GM19240 (cell line): ENCODE measurements around the gene TREML2.
"Not testable (repeated sequence)": the region's sequence is repeated elsewhere in the genome, so short reads cannot be mapped to it uniquely, and the experiment has no call there.

Experiments used
- DNase-seq: peaks from one replicate; pipeline ENCODE4 v3.0.0; 2011; ENCODE audit warnings: low spot score; ENCODE audit not compliant: insufficient read length

TREML2 gene

DNA sequence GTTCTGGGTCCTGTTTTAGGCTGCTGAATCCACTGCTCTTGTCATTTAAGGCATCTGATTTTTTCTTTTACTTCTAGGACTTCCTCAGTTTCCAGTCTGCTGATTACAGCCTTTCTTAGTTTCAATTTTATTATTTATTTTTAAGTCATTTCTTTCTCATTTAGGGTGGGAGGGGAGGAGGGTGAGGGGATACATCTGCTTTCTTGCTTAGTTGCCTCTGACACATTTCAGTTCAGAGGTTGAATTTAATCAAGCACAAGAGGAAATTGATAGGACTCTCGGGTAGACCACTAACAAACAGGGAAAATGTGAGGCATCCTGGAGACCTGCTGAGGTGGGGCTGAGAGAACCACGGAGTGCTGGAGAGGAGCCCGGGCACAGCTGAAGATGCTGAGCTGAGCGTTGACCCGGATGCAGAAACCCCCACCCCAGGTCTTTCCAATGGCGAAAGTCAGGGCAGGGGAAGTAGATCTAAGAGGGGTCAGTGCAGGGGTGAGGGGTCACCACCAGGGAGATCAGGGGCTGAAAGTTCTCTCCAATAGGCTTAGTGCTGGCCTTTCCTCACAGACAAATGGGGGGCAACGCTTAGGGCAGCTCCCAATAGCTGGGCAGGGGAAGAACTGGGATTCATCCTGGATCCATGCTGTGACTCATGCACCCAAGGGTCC is 7.6 kb upstream of the TREML2 start:
- no peak for DNase-seq

DNA sequence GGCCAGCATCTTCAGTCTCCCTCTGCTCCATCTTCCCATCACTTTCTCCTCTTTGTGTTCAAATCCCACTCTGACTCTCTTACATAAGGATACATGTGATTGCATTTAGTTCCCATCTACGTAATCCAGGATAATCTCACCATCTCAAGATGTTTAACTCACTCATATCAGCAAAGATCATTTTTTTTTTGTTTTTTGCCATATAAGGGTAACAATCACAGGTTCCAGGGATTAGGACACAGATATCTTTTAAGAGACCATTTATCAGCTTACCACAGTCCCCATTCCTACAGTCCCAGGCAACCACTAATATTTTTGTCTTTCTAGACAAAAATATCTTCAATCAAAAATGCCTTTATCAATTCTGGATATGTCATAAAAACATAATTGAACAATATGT is 3.2 kb upstream of the TREML2 start:
- DNase-seq = no peak

DNA sequence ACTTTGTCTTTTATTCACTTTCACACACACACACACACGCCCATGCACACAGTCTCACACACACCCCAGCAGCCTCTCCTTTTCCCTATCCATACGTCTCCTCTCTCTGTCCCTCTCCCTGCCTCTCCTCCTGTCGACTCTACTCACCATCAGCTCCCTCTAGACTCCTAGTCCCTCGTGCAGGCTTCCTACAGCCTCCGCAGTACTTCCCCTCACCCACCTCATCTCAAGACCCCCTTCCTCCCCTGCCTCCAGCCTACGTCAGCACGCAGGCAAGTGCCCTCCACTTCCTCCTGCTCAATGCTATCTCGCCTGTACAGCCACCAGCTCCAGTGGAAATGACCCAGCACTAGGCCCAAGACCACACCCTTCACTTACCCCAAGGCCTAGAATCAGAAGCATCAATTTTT is 820 bp upstream of the TREML2 start:
- DNase-seq = no peak

DNA sequence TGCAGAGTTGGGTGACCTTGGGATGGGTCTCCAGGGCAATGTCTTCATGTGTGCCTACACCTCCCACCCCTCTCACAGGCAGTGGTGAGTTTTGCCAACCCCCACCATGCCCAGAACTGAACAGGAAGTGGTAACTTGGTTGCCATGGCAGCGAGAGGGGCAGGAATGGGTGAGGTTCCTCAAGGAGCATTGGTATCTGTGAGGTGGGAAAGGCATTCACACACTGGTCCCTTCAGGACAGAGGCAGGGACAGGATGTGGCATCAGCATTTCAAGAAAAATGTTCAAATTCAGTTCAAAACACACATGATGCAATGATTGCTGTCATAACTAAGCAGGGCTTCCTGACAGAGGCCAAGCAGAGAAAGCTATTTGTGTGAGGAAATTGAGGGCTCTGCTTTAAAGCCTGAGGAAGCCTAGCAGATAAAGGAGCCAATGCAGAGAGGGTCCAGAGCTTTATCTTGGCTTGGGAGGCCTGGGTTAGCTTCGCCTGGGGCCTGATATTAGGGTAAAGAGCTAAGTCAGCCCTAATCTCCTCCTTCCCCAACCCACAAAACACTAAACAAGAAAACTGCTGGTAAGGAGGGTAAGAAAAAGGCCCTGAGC is 551 bp downstream of the TREML2 start:
- no peak for DNase-seq

DNA sequence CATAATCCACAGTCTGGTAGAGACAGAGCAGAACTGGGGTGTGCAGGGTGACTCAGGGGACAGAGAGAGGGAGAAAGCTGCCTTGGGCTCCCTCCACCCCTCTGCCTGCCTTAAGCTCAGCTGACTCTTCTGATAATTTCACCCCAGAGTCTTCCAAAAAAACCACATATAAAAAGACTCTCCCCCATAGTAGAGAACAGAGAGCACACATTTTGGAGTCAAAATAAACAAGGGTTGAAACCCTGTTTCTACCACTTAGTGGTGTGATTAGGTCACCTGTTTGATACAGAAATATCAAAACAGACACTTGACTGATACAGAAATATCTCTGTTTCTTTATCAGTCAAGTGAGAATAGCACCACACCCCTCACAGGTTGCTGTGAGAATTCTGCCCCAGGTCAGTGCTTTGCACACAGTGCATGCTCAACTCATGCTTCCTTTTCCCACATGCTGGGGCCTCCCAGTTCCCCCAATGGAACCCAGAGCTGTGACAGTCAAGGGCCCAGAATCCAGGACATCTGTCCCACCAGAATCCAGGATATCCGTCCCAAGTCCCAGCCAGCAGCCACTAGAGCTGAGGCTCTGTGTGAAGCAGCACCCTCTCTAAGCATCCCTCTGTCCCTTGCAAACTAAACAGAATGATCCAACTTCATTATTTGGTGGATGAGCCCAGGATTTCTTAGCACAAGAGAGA is 1.2 kb downstream of the TREML2 start:
- no peak for DNase-seq

- no peak for DNase-seq
Measured at GRCh38 chr6:41197234-41197633, 3.7 kb downstream of the TREML2 start.

DNA sequence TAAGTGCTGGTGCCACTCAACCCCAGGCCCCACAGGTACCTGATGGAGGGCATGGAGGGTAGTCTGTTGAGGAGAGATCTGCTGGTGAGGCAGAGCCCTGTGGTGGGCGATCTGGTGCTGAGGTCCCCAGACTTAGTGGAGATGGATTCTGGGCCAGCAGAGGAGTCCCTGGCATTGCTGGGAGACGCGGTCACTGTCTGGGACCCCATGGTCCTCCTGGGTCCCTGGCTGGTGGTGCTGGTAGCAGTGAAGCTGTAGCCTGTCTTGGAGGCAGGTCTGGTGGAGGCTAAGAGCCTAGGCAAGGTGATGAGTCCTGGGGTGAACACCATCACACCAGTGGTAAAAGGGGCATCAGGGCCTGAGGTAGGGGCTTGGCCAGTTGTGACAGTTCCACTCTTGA is 6.6 kb downstream of the TREML2 start:
- no peak for DNase-seq

- no peak for DNase-seq
Measured at GRCh38 chr6:41193884-41194283, 7.1 kb downstream of the TREML2 start.

DNA sequence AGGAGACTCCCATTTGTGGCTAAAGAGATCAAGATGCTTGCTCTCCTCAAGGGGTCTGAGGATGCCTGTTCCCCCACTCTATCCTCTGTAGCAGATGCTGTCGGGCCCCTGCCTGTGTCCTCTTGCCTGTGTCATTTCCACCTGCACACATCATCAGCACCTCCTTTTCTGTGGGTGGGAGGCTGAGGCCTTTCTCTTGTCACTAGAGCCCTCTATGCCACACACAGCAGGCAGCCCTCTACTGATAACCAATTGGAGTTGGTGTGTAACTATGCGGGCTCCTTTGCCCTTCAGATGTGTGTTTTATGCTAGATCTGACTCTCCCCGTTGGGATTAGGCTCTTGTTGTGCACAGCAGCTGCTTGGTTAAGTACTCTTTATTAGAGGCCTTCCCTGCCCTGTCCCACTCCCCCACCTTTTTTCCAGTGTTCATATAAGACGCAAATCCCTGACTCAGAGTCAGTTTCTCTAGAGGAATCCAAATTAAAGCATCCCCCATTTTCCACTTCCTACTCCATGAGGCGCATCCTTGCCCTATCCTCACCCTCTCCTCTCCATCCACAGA is 7.7 kb downstream of the TREML2 start:
- no peak for DNase-seq

DNA sequence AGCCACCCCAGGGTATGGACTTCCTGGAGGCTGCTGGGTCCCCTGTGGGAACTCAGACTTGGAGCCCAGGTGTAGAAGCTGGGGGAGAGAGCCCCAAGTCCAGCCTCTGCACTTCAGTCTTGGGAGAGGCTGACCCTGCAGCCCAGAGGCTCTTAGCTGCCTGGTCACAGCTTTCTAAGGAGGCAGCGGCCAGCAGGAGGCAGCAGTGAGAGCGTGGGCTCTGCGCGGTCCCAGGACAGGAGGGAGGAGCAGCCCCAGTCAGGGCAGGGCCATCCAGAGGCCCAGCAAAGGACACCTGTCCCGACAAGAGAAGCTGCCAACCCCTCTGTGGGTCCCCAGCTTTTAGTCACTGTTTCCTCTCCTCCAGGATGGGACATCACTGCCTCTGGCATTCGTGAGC is 9.4 kb downstream of the TREML2 start:
- DNase-seq = no peak

DNA sequence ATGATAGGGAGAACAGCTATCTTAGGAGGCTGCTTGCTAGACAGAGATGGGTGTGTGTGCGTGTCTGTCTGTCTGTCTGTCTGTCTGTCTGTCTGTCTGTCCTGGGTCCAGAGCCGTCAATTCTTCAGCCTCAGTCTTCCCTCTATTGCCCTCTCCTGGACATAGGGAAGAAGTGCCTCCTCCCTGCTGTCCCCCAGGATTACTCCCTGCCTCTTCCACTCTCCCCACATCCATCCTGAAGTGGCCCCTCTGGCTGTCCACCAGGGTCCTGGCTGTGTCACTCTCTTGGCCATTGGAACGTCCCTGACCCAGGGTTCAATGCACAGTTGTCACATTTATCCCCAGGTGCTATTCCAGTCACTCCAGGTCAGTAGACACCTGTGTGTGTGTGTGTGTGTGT is 10.2 kb downstream of the TREML2 start:
- DNase-seq = no peak

GRCh38 chr6:41189967-41190366 is 11.0 kb downstream of the TREML2 start:
- no peak for DNase-seq

GRCh38 chr6:41189046-41189445 is 11.9 kb downstream of the TREML2 start:
- DNase-seq = not testable (repeated sequence)

DNA sequence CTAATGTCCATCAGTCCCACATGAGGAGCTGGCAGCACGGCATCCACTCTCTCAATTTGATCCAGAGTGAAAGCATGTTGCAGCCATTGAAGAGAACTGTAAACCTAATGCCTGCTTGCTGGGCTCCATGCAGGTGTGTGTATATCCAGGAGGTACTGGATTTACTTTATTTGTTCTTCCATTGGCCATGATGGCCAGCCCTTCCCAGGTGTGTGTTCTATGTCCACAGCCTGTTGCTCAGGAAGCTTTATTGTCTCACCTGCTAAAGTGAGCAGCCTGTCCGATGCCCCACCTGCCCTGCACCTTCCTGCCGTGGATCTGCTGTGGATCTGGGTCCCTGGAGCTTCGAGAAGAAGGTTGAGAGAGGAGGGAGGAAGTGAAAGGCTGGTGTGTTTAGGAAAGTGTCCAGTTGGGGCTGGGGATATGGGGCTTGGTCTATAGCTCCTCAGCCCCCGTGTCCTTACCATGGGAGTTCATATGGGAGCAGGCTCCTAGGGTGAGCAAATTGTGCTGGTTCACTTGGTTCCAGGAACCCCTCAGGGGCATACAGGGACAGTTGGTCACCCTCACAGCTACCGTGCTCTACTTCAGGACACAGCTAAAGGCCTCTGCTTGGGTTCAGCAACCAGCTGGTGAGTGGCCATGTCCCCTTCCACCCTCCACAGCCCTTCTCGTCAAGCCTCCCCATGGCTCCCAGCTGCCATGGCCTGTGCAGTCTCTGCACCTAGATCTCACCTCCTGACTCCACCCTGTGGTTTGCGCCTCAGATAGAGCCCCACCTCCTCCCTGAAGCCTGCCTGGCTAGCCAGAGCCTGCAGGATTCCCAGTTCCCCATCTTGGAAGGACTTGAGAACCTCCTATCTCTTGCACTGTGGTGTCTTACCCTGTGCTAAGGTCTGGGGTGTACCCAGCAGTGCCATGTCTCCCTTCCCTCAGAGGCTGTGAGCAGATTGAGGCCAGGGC is 12.7 kb downstream of the TREML2 start:
- DNase-seq = no peak

DNA sequence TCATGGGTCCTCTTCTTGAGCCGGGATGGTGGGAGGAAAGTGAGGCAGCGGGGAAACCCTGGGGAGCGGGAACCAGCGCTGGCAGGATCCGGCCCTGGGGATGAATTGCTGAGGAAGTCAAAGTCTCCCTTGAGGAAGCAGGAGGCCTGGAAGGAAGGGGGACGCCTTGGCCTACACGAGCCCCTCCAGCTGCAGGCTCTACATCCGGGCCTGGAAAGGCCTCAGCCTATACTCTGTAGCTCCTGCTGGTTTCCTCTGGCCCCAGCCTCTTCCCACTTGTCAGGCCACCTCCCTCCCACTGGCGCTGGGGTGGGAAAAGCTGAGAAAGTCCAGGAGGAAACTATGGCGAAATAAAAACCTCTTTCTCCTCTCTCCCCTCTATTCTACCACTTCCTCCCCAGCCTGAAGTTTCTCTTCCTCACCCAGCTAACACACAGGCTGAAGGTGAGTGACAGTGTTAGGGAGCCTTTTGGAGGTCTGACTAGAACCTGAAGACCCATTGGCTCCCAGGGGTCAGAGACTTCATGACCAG is 14.9 kb downstream of the TREML2 start:
- no peak for DNase-seq

DNA sequence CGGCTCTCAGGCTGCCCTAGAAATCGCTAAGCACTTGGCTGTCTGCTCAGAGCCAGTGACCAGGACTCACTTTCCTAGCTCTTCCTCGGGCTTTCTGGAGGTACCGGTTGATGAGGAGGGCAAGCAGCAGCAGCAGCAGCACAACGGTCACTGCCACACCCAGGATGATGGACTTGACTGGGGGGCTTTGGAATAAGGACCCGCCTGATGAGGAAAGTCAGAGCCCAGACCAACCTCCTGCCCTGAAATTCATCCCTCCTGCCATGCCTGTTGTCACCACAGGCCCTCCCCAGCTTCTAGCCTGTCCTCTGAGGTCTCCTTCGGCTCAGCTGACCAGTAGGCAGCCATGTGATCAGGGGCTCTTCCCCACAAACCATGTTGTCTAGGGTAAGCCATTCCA is 16.2 kb downstream of the TREML2 start:
- DNase-seq = no peak

DNA sequence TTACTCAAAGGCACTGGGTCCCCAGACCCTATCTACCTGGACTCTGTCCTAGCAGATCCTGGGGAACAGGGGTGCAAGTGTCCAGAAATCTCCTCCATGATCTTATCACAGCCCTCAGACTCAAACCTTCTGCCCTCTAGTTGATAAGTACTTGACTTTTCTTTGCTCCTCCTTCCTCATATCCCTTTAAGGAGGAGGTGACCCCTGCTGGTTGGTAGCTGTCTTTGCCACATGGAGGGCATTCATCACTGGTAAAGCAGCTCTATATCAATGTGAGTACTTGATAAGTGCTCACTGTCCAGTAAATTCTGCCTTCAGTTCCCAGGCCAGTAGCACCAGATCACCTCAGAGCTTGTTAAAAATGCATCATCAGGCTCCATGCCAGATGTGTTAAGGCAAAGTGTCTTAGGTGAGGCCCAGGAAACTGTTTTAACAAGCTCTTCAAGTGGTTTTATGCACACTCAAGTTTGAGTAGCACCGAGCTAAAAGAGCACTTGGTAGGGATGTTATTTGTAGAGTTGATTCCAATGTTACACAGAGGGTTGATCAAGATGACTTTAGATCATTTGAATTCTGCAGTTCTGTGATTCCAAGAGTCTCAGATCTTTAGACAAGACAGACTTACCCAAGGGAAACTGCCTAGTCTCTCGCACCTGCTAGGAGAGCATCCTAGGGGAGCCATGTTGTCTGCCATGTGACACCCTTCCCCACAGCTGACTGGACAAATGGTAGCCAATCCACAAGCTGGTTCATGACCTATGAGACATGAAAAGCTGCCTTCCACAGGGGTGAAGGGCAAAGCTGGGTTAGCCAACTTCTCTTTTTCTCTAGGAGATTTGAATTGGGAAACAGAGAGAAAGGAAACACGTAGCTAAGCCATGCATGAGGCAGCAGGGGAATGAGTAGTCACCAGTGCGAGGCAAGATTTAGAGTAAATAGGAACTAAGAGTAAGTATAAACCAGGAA is 18.6 kb downstream of the TREML2 start:
- DNase-seq = no peak

DNA sequence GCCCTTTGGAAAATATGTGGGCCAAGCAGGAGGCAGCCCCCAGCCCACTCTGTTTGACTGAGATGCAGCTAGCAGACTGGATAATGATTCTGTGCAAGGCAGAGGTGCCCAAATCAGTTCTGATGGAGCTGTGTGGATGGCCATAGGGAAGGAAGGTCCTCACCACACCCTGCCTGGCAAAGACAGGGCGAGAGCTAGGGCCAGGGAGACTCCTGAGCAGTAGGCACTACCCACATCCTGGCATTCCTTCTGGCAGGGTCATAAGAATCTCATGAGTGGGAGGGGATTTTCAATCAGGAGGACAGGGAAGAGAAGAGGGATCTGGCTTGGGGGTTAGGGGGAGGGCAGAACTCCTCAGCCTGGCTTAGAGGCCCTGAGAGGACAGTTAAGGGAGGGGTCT is 19.4 kb downstream of the TREML2 start:
- DNase-seq = no peak

DNA sequence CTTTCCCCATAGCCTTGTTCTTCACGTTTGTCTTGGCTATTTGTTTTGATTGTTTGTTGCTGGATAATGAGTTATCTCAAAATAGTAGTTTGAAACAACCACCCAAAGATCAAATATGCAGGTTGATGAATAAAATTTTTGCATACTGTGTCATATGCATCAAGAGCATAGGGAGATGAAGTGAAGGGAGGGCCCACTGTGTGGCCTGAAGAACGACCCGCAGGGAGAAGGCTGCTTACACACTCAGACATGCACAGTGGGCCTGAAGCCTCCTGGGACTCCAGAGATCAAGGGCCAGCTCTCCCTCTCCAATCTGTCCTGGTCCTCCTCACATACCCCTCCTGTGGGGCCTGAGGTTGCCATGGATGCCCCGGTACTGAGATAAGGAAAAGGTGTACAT is 21.8 kb downstream of the TREML2 start:
- DNase-seq = no peak

DNA sequence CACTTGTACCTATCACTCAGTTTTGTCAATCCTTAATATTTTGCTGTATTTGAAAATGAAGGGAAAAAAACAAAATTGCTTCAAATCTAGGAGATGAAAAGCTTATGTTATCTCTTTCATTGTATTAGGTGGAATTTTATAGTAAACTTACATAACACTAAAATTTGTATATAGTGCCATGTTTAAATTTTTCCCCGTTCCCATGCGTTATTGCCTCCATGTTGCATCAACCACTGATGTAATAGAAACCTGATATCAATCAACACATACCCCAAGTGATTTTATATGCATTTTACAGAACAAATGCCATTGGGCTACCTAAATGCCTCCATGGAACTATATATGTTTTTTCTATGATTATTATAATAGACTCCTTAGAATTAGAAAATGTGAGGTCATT is 23.3 kb downstream of the TREML2 start:
- no peak for DNase-seq
